ENCODE results near the gene WDR73. TPM values are rescaled to one million over a fixed set of nuclear protein-coding genes. Genes with fewer than 3 reads are reported as not detected.

Gene WDR73
- total and polyA plus RNA-seq, 2 experiments from 2014 or later = 31.8 to 39.6 TPM

- no peak overlapping the region for H3K4me3 ChIP-seq
- peaks cover 5% of the 10 kb centered on the region for H3K27me3 ChIP-seq
- H3K36me3 ChIP-seq = no peaks in the 10 kb centered on the region
- H3K4me1 ChIP-seq (ENCODE audit: low read depth) = peaks cover 5% of the 10 kb centered on the region
- no peak overlapping the region for H3K27ac ChIP-seq
- TF ChIP-seq CTCF (IDR thresholded peaks at IDR 0.05; ENCODE audit: low read depth, low read length) = no peak
- no peak for DNase-seq (ENCODE audit: low read depth in 1 of 2, low spot score in 1 of 2)
- no peaks in the 10 kb centered on the region for H3K9me3 ChIP-seq (ENCODE audit: low read depth)
Measured at GRCh38 chr15:84591815-84592214, 62.3 kb downstream of the WDR73 start.

DNA sequence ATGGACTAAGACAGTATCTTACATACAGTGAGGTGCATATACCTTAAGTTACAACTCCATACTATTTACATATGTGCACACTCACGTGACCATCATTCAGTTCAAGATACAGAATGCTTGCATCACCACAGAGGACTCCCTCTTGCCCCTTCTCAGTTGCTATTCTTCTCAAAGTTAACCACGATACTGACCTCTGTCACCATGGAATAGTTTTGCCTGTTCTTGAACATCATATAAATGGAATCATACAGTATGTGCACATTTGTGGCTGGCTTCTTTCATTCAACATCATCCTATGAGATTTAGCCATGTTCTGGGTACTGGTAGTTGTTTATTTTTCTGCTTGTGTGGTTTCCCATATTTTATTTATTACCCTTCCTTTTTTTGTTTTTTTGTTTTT is 63.7 kb downstream of the WDR73 start:
- H3K36me3 ChIP-seq = no peaks in the 10 kb centered on the region
- H3K27ac ChIP-seq = no peak overlapping the region
- peaks cover 6% of the 10 kb centered on the region for H3K27me3 ChIP-seq
- no peaks in the 10 kb centered on the region for H3K9me3 ChIP-seq (ENCODE audit: low read depth)
- H3K4me1 ChIP-seq (ENCODE audit: low read depth) = peaks cover 5% of the 10 kb centered on the region
- no peak overlapping the region for H3K4me3 ChIP-seq
- peak in 1 of 2 donors; percentile 8 for DNase-seq (ENCODE audit: low read depth in 1 of 2, low spot score in 1 of 2)
- TF ChIP-seq CTCF (IDR thresholded peaks at IDR 0.05; ENCODE audit: low read depth, low read length) = no peak

Other genes with a start within 250 kb of the WDR73 start
- 24.4 and 38.3 TPM in 2 replicates for gene ZSCAN2, start 53.3 kb downstream of the WDR73 start, total RNA-seq
- 24.8 and 28.1 TPM in 2 replicates for gene ZSCAN2, start 53.3 kb downstream of the WDR73 start, polyA plus RNA-seq
- gene NMB, start 3.9 kb upstream of the WDR73 start, total RNA-seq = 4.1 and 6.4 TPM in 2 replicates
- gene NMB, start 3.9 kb upstream of the WDR73 start, polyA plus RNA-seq = 5.9 and 9.0 TPM in 2 replicates
- gene SEC11A, start 61.9 kb upstream of the WDR73 start, total RNA-seq = 137 and 146 TPM in 2 replicates
- 99.6 and 117 TPM in 2 replicates for gene SEC11A, start 61.9 kb upstream of the WDR73 start, polyA plus RNA-seq
- gene ZNF592, start 94.3 kb upstream of the WDR73 start, total RNA-seq = 16.0 and 19.2 TPM in 2 replicates
- gene ZNF592, start 94.3 kb upstream of the WDR73 start, polyA plus RNA-seq = 8.1 and 22.9 TPM in 2 replicates
- 44.6 and 52.1 TPM in 2 replicates for gene ALPK3, start 163.1 kb upstream of the WDR73 start, total RNA-seq
- gene ALPK3, start 163.1 kb upstream of the WDR73 start, polyA plus RNA-seq = 16.6 and 19.2 TPM in 2 replicates
- gene SLC28A1, start 230.4 kb upstream of the WDR73 start, total RNA-seq = 0.24 and 0.81 TPM in 2 replicates
- 0.41 and 0.45 TPM in 2 replicates for gene SLC28A1, start 230.4 kb upstream of the WDR73 start, polyA plus RNA-seq